ENCODE data around the gene ZFAND3.

- TF ChIP-seq CTCF (IDR thresholded peaks at IDR 0.05; ENCODE audit: poor library complexity), result no peak
- no peak for TF ChIP-seq EZH2phosphoT487 (IDR thresholded peaks at IDR 0.05; ENCODE audit: low read depth, severe bottlenecking, unreplicated experiment)
Observed at GRCh38 chr6:37891072-37891471, 71.5 kb downstream of the ZFAND3 start.

All from hepatocyte (in vitro differentiated cells).